GM12878 (cell line): ENCODE data around the gene LRBA. TPM values are rescaled to one million over a fixed set of nuclear protein-coding genes. Genes with fewer than 3 reads are reported as not detected.

Experiments
- ATAC-seq: fragments of 200-7000 bp; cut with Tn5 transposase; 3 replicates; pipeline ENCODE4 v1.9.1; 2020; ENCODE audit warnings: mild to moderate bottlenecking, moderate library complexity
- BruUV-seq: library from RNA; stranded (reverse); fragments of 400-500 nt; replicated peaks from 2 replicates; lab custom pipeline; 2021; lab: Mats Ljungman, UMichigan
- CTCF ChIA-PET: fragments of 300-600 bp; sonication (Branson Sonifier 250); formaldehyde crosslinking; extraction: SDS; loops from one replicate; lab custom pipeline; 2021; ENCODE audit warnings: inconsistent platforms; lab: Yijun Ruan, JAX
- POLR2A ChIA-PET: fragments of 350-600 bp; formaldehyde crosslinking; extraction: SDS; loops from one replicate; lab custom pipeline; 2021; ENCODE audit warnings: inconsistent platforms; lab: Charles Lee
- RAD21 ChIA-PET: fragments of 300-600 bp; sonication (Branson Sonifier 250); formaldehyde crosslinking; loops from one replicate; lab custom pipeline; 2023; ENCODE audit warnings: antibody characterized with exemption; ENCODE audit not compliant: unreplicated experiment; lab: Charles Lee
- SMC1A ChIA-PET: fragments of 300-600 bp; sonication (Branson Sonifier 250); formaldehyde crosslinking; loops from one replicate; lab custom pipeline; 2023; ENCODE audit not compliant: unreplicated experiment, uncharacterized antibody; lab: Charles Lee
- DNase-seq: peaks from one replicate; pipeline ENCODE4 v3.0.0-alpha.2; 2011; ENCODE audit warnings: low read depth, low spot score
- FAIRE-seq: peaks from 3 replicates; lab custom pipeline; 2011; peaks lifted over from hg19 to GRCh38; lab: Jason Lieb, UNC
- H2AFZ ChIP-seq: 2 replicates; pipeline ENCODE4 v1.6.0; 2011; ENCODE audit warnings: low read depth, low read length, control low read depth; ENCODE audit not compliant: control insufficient read depth
- H3K27ac ChIP-seq: 2 replicates; pipeline ENCODE4 v1.5.1; 2011; ENCODE audit warnings: control low read depth; ENCODE audit not compliant: control insufficient read depth, insufficient read depth
- H3K27me3 ChIP-seq, 2 experiments: replicated peaks in 1 of 2; 2 replicates each; pipeline versions ENCODE4 v1.6.0 to v1.6.1; 2011; ENCODE audit warnings: low read length in 1 of 2; ENCODE audit not compliant: control insufficient read depth in 2 of 2, insufficient read depth in 2 of 2
- H3K36me3 ChIP-seq, 2 experiments: 2 replicates each; pipeline ENCODE4 v1.5.1; 2011; ENCODE audit warnings: low read length in 1 of 2; ENCODE audit not compliant: control insufficient read depth in 2 of 2, insufficient read depth in 2 of 2
- H3K4me1 ChIP-seq: 2 replicates; pipeline ENCODE4 v1.6.1; 2011; ENCODE audit warnings: mild to moderate bottlenecking, low read length, moderate library complexity, mixed read lengths; ENCODE audit not compliant: control insufficient read depth, insufficient read depth
- H3K4me2 ChIP-seq: 2 replicates; pipeline ENCODE4 v1.6.0; 2011; ENCODE audit warnings: control low read depth; ENCODE audit not compliant: control insufficient read depth, insufficient read depth
- H3K4me3 ChIP-seq: fragments of 200-600 bp; sonication (generic); 2 replicates; pipeline ENCODE4 v1.5.1; 2016
- H3K79me2 ChIP-seq: 2 replicates; pipeline ENCODE4 v1.6.0; 2011; ENCODE audit warnings: low read length; ENCODE audit not compliant: control insufficient read depth, insufficient read depth
- H3K9ac ChIP-seq: 2 replicates; pipeline ENCODE4 v1.8.0; 2011; ENCODE audit warnings: low read length, control low read depth, mixed read lengths; ENCODE audit not compliant: control insufficient read depth, insufficient read depth
- H3K9me3 ChIP-seq: replicated peaks from 3 replicates; pipeline ENCODE4 v1.5.1; 2011; ENCODE audit warnings: mild to moderate bottlenecking, low read length; ENCODE audit not compliant: control insufficient read depth, insufficient read depth
- H4K20me1 ChIP-seq: 2 replicates; pipeline ENCODE4 v1.6.0; 2011; ENCODE audit not compliant: control insufficient read depth, insufficient read depth
- CHD1 ChIP-seq: IDR thresholded peaks from 2 replicates; pipeline ENCODE4 v1.6.1; 2012; ENCODE audit warnings: low read depth, low read length, improper control_type of control experiment
- ESRRA ChIP-seq: IDR thresholded peaks from 2 replicates; pipeline ENCODE4 v1.6.1; 2012; ENCODE audit warnings: mild to moderate bottlenecking, low read length, improper control_type of control experiment
- ETV6 ChIP-seq, 2 experiments: fragments of 450-650 bp in 1 of 2; IDR thresholded peaks in 1 of 2; conservative IDR thresholded peaks in 1 of 2; 2 replicates each; pipeline ENCODE4 v1.6.1; 2014; ENCODE audit warnings: antibody characterized with exemption in 1 of 2, borderline replicate concordance in 1 of 2, low read depth in 1 of 2, mild to moderate bottlenecking in 1 of 2, moderate library complexity in 1 of 2
- FOS ChIP-seq: IDR thresholded peaks from 3 replicates; pipeline ENCODE4 v1.6.1; 2011; ENCODE audit warnings: borderline replicate concordance; ENCODE audit not compliant: insufficient read length; ENCODE audit errors: extremely low read depth
- FOXM1 ChIP-seq: IDR thresholded peaks from 2 replicates; pipeline ENCODE4 v1.6.1; 2012; ENCODE audit warnings: low read depth, mild to moderate bottlenecking, inconsistent platforms, low read length, moderate library complexity
- GATAD2B ChIP-seq: fragments of 450-650 bp; conservative IDR thresholded peaks from 2 replicates; pipeline ENCODE4 v1.6.1; 2017; ENCODE audit warnings: low read depth, mild to moderate bottlenecking, moderate library complexity
- HDGF ChIP-seq: fragments of 450-650 bp; IDR thresholded peaks from 2 replicates; pipeline ENCODE4 v1.6.1; 2016; ENCODE audit warnings: antibody characterized with exemption
- IKZF2 ChIP-seq, 2 experiments: fragments of 450-650 bp; IDR thresholded peaks; 2 replicates each; pipeline ENCODE4 v1.6.1; 2017; ENCODE audit warnings: mild to moderate bottlenecking in 2 of 2, moderate library complexity in 2 of 2
- MLLT1 ChIP-seq: fragments of 450-650 bp; IDR thresholded peaks from 2 replicates; pipeline ENCODE4 v1.6.1; 2016; ENCODE audit warnings: mild to moderate bottlenecking
- MXI1 ChIP-seq: fragments of 150-350 bp; IDR thresholded peaks from 2 replicates; pipeline ENCODE4 v1.6.1; 2011; ENCODE audit warnings: low read depth, mild to moderate bottlenecking, inconsistent platforms, low read length, improper control_type of control experiment
- NBN ChIP-seq: fragments of 450-650 bp; IDR thresholded peaks from 2 replicates; pipeline ENCODE4 v1.6.1; 2016
- NFYA ChIP-seq: IDR thresholded peaks from 2 replicates; pipeline ENCODE4 v1.6.1; 2011; ENCODE audit warnings: low read depth, mild to moderate bottlenecking, low read length, improper control_type of control experiment, borderline replicate concordance
- PML ChIP-seq: IDR thresholded peaks from 2 replicates; pipeline ENCODE4 v1.6.1; 2012; ENCODE audit warnings: low read length, inconsistent platforms
- POLR2AphosphoS5 ChIP-seq: IDR thresholded peaks from 2 replicates; pipeline ENCODE4 v1.6.1; 2011; ENCODE audit warnings: mild to moderate bottlenecking, low read length, inconsistent platforms
- RAD21 ChIP-seq: IDR thresholded peaks from 2 replicates; pipeline ENCODE4 v1.6.1; 2011; ENCODE audit warnings: mild to moderate bottlenecking, low read depth, low read length, moderate library complexity; ENCODE audit not compliant: insufficient read depth
- ZNF687 ChIP-seq: fragments of 450-650 bp; IDR thresholded peaks from 2 replicates; pipeline ENCODE4 v1.6.1; 2017; ENCODE audit warnings: mild to moderate bottlenecking, moderate library complexity
- WGBS: methylation state at CpG from one replicate; pipeline ENCODE4 v1.1.6; 2016; ENCODE audit warnings: low lambda C conversion rate; ENCODE audit not compliant: insufficient replicate concordance, insufficient coverage; ENCODE audit errors: missing lambda C conversion rate; 5-methylcytosine and 5-hydroxymethylcytosine counted together
- in situ Hi-C: fragments of 300-500 bp; cut with MboI; formaldehyde crosslinking; loops from 9 replicates; pipeline ENCODE4 v1.14.3; 2018; ENCODE audit warnings: mixed read lengths
- intact Hi-C: fragments of 100-400 bp; cut with micrococcal nuclease; formaldehyde crosslinking; loops from one replicate; pipeline ENCODE4 v1.14.2; 2022; ENCODE audit not compliant: unreplicated experiment
- polyA plus RNA-seq, 11 experiments: library from polyadenylated mRNA; depleted of rRNA in 4 of 11; unstranded in 6 of 11; stranded (reverse) in 5 of 11; fragments of >200 nt; fragmentation: Nextera tagmentation in 4 of 11; fragmentation: Illumina TruSeq in 1 of 11; extraction: Ambion mirVana in 4 of 11; extraction: Trizol in 1 of 11; gene quantifications; 1 replicate in 1 of 11; 2 replicates in 10 of 11; pipeline versions ENCODE4 v1.2.1 to v1.2.3, GENCODE V29; 2011 to 2016; ENCODE audit warnings: inconsistent platforms in 2 of 11, missing spikeins in 2 of 11, low read depth in 1 of 11
- total RNA-seq, 4 experiments: library from RNA; depleted of rRNA in 3 of 4; stranded (reverse); fragments of >200 nt in 3 of 4; fragmentation: Illumina TruSeq in 1 of 4; extraction: Trizol in 1 of 4; gene quantifications; 2 replicates each; pipeline versions ENCODE4 v1.2.1 to v1.2.3, GENCODE V29; 2013 to 2021
- TF ChIP-seq, protein P1 (sequence below): IDR thresholded peaks from 2 replicates; pipeline ENCODE4 v1.6.1; 2012; ENCODE audit warnings: mild to moderate bottlenecking, low read depth, low read length

The LRBA gene
- total and polyA plus RNA-seq, 10 of the 15 experiments (the other 5 are each of a cell fraction or from before 2014, with no cell fraction given) = 20.3 to 93.4 (median 55.0) TPM

GRCh38 chr4:150348079-150348478, 667.0 kb downstream of the LRBA start:
- Histone ChIP-seq H3K4me2 (no peak overlapping the region), H3K9ac (no peak overlapping the region), H3K27me3 (no peaks in the 10 kb centered on the region), H3K4me1 (no peaks in the 10 kb centered on the region), H3K27ac (no peak overlapping the region), H3K36me3 (no peaks in the 10 kb centered on the region), H2AFZ (no peak overlapping the region), H4K20me1 (no peaks in the 10 kb centered on the region), H3K9me3 (no peaks in the 10 kb centered on the region), H3K79me2 (no peaks in the 10 kb centered on the region), H3K4me3 (no peak overlapping the region)
- ChIA-PET CTCF (interaction anchor here (1.2 kb wide), 1 partner anchor 20 kb away, joined by 3 read pairs; no protein-coding TSS in a partner anchor), SMC1A (interaction anchor here (0.9 to 1.3 kb wide), 5 partner anchors 9 to 226 kb away, joined by 3 to 5 read pairs (median 3); no protein-coding TSS in a partner anchor), RAD21 (no interaction called here), POLR2A (no interaction called here)
- ATAC-seq (no peak), DNase-seq (no peak), FAIRE-seq (no peak)
- WGBS = 100% methylated on average over 2 of the region's 2 CpGs
- intact Hi-C loops = no loop called here
- BruUV-seq = no TSS peak
- in situ Hi-C loops = no loop called here
- TF ChIP-seq MXI1 (no peak), NBN (no peak), PML (no peak), ESRRA (no peak), FOS (no peak), NFYA (no peak), MLLT1 (no peak), ETV6 (conservative IDR thresholded peaks at IDR 0.05 in 1 of 2, IDR thresholded peaks at IDR 0.05 in 1 of 2; ENCODE audit: borderline replicate concordance in 1 of 2, low read depth in 1 of 2) (no peak), GATAD2B (no peak), RAD21 (no peak), ZNF687 (no peak), IKZF2 (IDR thresholded peaks at IDR 0.05) (no peak), CHD1 (no peak), HDGF (no peak), POLR2AphosphoS5 (no peak), FOXM1 (no peak)
- TF ChIP-seq, protein P1, sequence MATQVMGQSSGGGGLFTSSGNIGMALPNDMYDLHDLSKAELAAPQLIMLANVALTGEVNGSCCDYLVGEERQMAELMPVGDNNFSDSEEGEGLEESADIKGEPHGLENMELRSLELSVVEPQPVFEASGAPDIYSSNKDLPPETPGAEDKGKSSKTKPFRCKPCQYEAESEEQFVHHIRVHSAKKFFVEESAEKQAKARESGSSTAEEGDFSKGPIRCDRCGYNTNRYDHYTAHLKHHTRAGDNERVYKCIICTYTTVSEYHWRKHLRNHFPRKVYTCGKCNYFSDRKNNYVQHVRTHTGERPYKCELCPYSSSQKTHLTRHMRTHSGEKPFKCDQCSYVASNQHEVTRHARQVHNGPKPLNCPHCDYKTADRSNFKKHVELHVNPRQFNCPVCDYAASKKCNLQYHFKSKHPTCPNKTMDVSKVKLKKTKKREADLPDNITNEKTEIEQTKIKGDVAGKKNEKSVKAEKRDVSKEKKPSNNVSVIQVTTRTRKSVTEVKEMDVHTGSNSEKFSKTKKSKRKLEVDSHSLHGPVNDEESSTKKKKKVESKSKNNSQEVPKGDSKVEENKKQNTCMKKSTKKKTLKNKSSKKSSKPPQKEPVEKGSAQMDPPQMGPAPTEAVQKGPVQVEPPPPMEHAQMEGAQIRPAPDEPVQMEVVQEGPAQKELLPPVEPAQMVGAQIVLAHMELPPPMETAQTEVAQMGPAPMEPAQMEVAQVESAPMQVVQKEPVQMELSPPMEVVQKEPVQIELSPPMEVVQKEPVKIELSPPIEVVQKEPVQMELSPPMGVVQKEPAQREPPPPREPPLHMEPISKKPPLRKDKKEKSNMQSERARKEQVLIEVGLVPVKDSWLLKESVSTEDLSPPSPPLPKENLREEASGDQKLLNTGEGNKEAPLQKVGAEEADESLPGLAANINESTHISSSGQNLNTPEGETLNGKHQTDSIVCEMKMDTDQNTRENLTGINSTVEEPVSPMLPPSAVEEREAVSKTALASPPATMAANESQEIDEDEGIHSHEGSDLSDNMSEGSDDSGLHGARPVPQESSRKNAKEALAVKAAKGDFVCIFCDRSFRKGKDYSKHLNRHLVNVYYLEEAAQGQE = no peak
